Measurements from ENCODE around the gene OR2A14.

OR2A14 gene

DNA sequence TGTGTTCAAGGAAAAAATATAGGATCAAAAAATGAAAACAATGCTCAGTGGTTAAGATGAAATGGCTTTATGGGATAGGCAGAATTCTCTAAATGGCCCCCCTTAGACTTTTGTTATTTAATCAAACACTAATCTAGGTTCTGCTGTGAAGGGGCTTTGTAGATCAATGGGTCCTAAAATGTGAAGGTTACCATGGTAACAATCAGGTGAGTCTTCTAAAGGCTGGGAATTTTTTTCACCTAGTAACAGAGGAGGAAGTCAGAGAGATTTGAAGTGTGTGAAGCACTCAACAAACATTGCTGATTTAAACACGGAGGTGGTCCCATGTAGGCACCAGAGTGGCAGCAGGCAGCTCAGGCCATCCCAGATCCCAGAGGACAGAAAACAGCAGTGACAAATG lies 11.1 kb downstream of the OR2A14 start:
- ChIA-PET POLR2A (no interaction called here), CTCF (interaction anchor here (0.9 kb wide), 1 partner anchor 8 kb away, joined by 3 read pairs; no protein-coding TSS in a partner anchor)
- TF ChIP-seq, protein P1, sequence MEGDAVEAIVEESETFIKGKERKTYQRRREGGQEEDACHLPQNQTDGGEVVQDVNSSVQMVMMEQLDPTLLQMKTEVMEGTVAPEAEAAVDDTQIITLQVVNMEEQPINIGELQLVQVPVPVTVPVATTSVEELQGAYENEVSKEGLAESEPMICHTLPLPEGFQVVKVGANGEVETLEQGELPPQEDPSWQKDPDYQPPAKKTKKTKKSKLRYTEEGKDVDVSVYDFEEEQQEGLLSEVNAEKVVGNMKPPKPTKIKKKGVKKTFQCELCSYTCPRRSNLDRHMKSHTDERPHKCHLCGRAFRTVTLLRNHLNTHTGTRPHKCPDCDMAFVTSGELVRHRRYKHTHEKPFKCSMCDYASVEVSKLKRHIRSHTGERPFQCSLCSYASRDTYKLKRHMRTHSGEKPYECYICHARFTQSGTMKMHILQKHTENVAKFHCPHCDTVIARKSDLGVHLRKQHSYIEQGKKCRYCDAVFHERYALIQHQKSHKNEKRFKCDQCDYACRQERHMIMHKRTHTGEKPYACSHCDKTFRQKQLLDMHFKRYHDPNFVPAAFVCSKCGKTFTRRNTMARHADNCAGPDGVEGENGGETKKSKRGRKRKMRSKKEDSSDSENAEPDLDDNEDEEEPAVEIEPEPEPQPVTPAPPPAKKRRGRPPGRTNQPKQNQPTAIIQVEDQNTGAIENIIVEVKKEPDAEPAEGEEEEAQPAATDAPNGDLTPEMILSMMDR (IDR thresholded peaks at IDR 0.05; ENCODE audit: control extremely low read depth, extremely low read depth, low read depth, missing control alignments): no peak
- no peak for DNase-seq (ENCODE audit: extremely low spot score)

DNA sequence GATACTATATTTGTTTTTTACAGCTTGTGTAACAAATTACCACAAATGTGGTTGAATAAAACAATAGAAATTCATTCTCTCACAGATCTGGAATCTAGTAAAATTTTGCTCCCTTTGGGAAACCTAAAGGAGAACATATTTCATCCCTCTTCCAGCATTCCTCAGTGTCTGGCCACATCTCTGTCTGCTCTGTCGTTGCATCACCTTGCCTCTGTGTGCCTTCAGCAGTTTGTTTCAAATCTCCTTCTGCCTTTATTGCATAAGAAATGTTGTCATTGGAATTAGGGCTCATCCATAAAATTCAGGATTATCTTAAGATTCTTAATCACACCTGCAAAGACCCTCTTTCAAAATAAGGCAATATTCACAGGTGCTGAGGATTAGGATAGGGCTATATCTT lies 14.5 kb downstream of the OR2A14 start:
- ChIA-PET POLR2A (no interaction called here), CTCF (interaction anchor here (1.2 to 1.6 kb wide), 2 partner anchors 10 kb away, joined by 3 to 4 read pairs; no protein-coding TSS in a partner anchor)
- no peak for DNase-seq (ENCODE audit: extremely low spot score)
- TF ChIP-seq, protein P1 (IDR thresholded peaks at IDR 0.05; ENCODE audit: control extremely low read depth, extremely low read depth, low read depth, missing control alignments): no peak

DNA sequence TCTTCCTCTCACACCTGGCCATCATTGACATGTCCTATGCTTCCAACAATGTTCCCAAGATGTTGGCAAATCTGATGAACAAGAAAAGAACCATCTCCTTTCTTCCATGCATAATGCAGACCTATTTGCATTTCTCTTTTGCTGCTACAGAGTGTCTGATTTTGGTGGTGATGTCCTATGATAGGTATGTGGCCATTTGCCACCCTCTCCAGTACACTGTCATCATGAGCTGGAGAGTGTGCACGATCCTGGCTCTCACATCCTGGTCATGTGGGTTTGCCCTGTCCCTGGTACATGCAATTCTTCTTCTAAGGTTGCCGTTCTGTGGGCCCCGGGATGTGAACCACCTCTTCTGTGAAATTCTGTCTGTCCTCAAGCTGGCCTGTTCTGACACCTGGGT lies 19.2 kb downstream of the OR2A14 start:
- TF ChIP-seq, protein P1 (IDR thresholded peaks at IDR 0.05; ENCODE audit: control extremely low read depth, extremely low read depth, low read depth, missing control alignments): no peak
- no peak for DNase-seq (ENCODE audit: extremely low spot score)
- POLR2A ChIA-PET: no interaction called here
- CTCF ChIA-PET: no interaction called here

DNA sequence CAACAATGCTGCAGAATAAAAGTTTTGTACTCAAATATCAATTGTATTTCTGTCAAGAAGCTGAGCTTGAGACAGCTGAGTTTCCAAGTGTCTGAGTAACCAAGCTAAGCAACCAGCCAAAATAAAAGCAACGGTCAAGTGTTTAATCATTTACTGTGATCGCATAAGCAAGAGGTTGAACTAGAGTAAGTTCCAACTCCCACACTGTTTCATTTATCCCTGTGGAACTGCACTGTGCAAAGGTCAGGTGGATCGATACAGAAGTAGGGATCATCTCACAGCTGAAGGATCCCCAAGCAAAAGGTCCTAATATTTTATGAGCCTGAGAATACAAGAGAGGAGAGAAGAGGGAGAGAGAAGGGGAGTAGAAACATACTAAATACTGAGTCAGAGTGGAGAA lies 21.4 kb downstream of the OR2A14 start:
- TF ChIP-seq, protein P1 (IDR thresholded peaks at IDR 0.05; ENCODE audit: control extremely low read depth, extremely low read depth, low read depth, missing control alignments): no peak
- POLR2A ChIA-PET: no interaction called here
- CTCF ChIA-PET: no interaction called here
- no peak for DNase-seq (ENCODE audit: extremely low spot score)

DNA sequence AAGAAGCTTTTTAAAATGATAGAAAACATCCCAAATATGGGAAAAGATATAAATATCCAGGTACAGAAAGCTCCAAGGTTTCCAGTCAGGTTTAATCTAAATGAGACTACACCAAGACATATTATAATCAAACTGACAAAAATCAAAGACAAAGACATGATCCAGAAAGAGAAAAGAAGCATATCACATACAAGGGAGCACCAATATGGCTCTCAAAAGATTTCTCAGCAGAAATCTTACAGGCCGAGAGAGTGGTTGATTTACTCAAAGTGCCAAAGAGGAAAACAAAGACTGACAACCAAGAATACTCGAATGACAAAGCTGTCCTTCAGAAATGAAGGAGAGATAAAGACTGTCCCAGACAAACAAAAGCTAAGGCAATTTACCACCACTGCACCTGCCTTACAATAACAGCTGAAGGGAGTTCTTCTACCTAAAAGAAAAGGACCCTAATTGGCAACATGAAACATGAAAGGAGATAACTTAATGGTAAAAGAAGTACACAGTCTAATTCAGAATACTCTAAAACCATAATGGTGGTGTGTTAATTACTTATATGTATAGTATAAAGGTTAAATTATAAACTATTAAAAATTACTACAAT lies 25.4 kb downstream of the OR2A14 start:
- ChIA-PET CTCF (interaction anchor here (0.6 to 1.0 kb wide), 2 partner anchors 11 to 20 kb away, joined by 3 read pairs; no protein-coding TSS in a partner anchor), POLR2A (no interaction called here)
- TF ChIP-seq, protein P1 (IDR thresholded peaks at IDR 0.05; ENCODE audit: control extremely low read depth, extremely low read depth, low read depth, missing control alignments): no peak
- no peak for DNase-seq (ENCODE audit: extremely low spot score)

DNA sequence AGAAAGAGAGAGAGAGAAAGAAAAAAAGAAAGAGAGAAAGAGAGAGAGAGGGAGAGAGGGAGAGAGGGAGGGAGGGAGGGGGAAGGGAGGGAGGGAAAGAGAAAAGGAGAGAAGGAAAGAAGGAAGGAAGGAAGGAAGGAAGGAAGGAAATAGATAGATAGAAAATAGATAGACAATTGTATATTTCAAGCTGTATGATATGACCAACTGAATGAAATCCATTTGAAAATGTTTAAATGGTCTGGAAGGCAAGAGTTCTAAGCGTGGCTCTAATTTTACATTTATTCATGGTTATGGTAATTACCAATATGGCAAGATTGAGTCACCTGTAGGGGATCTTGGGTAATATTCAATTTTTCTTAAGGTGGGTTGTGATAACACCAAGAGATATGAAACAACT lies 35.9 kb downstream of the OR2A14 start:
- no peak for DNase-seq (ENCODE audit: extremely low spot score)
- ChIA-PET POLR2A (no interaction called here), CTCF (no interaction called here)

More for the DNA sequence above, 35.9 kb downstream of the OR2A14 start:
- TF ChIP-seq, protein P1 (IDR thresholded peaks at IDR 0.05; ENCODE audit: control extremely low read depth, extremely low read depth, low read depth, missing control alignments): no peak
